22Rv1 (cell line): ENCODE measurements around the gene ACAT2.

Experiments used
- ZFX ChIP-seq: fragments of 450-650 bp; IDR thresholded peaks from 2 replicates; pipeline ENCODE4 v1.6.1; 2017; ENCODE audit warnings: antibody characterized with exemption, borderline replicate concordance
- TF ChIP-seq, protein P1 (sequence below): fragments of 450-650 bp; IDR thresholded peaks from 2 replicates; pipeline ENCODE4 v1.5.1; 2017; ENCODE audit warnings: mild to moderate bottlenecking

DNA sequence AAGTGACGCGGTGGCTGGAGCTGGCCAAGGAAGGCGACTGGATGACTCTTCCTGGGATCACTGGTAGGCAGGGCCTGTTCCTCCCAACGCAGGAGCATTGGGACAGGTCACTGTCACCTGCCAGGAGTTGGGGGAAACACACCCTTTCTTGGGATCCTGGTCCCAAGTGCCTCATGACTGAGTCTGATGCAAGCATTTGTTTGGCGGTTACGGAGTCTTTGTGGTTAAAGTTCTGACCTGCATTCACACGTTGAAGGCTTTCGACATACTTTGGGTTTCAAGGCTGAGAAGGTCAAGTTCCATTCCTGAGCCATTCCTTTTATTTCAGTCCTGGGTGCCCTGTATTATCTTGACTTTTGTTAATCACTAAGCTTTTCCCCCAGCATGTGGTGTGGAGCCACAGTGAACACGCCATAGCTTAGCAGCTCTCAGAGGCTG, 44.2 kb downstream of the ACAT2 start:
- TF ChIP-seq, protein P1, sequence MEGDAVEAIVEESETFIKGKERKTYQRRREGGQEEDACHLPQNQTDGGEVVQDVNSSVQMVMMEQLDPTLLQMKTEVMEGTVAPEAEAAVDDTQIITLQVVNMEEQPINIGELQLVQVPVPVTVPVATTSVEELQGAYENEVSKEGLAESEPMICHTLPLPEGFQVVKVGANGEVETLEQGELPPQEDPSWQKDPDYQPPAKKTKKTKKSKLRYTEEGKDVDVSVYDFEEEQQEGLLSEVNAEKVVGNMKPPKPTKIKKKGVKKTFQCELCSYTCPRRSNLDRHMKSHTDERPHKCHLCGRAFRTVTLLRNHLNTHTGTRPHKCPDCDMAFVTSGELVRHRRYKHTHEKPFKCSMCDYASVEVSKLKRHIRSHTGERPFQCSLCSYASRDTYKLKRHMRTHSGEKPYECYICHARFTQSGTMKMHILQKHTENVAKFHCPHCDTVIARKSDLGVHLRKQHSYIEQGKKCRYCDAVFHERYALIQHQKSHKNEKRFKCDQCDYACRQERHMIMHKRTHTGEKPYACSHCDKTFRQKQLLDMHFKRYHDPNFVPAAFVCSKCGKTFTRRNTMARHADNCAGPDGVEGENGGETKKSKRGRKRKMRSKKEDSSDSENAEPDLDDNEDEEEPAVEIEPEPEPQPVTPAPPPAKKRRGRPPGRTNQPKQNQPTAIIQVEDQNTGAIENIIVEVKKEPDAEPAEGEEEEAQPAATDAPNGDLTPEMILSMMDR, result no peak
- no peak for TF ChIP-seq ZFX
